TTC549 (cell line): ENCODE data around the gene DKK3.

Experiments used
- FAIRE-seq: peaks from 2 replicates; lab custom pipeline; 2012; peaks lifted over from hg19 to GRCh38; lab: Jason Lieb, UNC

Gene DKK3

GRCh38 chr11:12029738-12030363 lies 21.4 kb upstream of the DKK3 start:
- no peak for FAIRE-seq

DNA sequence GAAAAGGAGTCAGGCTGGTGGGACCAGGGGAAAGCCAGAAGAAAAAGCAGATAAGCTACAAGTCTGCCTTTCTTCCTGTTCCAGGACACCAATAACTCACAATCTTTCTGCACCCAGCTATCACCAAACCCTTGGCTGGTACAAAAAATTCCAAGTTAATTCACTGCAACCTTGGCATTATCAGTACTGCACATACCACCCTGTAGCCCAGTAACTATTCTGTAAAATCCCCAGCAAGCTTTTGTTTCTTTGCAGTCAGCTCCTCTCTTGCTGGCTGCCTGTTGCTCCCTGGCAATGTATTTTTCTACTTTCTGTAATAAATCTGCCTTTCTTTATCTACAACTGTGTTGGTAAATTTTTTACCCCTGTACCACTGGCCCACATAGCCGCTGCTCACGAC lies 20.7 kb upstream of the DKK3 start:
- FAIRE-seq: no peak

- no peak for FAIRE-seq
Measured at GRCh38 chr11:12028303-12028702, 19.9 kb upstream of the DKK3 start.

DNA sequence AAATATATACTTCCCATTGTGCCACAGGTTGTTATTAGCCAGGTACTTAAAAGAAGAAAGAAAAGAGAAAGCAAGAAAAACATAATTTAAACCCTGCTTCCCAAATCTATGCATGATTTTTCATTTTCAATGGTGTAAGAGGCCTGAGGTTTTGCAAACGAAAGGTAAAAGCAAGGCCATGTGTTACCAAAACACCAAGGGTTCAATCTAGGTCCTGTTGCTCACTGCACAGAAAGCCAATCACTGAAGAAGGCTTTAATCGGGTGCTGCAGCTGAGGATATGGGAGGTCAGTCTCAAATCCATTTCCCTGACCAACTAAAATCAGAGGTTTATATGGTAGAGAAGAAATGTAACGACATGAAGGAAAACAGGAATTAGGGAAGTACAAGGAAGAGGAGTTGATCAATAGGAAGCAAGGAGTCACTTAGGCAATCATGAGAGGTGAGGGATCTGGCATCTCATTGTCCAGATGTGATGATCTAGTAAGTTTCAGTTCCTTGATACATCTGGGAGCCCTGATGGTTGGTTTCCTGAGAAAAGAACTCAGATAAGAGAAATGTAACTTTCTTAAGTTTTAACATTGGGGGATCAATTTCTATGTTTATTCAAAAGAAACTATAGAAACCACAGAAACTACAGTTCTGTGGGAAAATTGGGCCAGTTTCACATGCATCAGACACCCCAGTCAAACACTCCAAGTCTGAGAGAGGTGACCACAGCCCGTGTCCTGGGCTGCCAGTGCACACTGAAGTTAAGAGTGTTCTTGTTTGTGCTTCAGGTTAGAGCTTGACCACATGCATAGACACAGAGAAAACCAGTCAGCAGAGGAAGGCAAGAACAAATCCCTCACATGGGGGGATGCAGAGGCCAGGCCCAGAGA lies 18.1 kb upstream of the DKK3 start:
- no peak for FAIRE-seq

GRCh38 chr11:12024254-12024926 lies 16.0 kb upstream of the DKK3 start:
- FAIRE-seq: no peak

DNA sequence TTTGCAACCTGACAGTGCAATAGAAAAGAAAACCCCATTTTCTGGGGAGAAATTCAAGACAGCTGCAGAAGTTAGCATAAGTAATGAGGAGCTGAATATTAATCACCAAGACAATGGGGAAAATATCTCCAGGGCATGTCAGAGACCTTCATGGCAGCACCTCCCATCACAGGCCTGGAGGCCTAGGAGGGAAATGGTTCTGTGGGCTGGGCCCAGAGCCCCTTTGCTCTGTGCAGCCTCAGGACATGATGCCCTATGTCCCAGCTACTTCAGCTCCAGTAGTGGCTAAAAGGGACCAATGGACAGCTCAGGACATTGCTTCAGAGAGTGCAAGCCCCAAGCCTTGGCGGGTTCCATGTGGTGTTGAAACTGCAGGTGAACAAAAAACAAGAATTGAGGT lies 14.6 kb upstream of the DKK3 start:
- FAIRE-seq: no peak

DNA sequence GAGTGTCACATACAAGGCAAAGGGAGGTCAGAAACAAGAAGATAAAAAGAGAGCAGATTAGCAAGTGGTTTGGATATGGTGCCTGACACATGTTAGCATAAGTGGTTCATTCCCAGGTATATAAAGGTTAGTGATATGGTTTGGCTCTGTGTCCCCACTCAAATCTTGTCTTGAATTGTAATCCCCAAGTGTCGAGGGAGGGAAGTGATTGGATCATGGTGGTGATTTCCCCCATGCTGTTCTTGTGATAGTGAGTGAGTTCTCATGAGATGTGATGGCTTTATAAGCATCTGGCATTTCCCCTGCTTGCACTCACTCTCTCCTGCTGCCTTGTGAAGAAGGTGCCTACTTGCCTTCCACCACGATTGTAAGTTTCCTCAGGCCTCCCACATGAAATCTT lies 12.1 kb upstream of the DKK3 start:
- no peak for FAIRE-seq

DNA sequence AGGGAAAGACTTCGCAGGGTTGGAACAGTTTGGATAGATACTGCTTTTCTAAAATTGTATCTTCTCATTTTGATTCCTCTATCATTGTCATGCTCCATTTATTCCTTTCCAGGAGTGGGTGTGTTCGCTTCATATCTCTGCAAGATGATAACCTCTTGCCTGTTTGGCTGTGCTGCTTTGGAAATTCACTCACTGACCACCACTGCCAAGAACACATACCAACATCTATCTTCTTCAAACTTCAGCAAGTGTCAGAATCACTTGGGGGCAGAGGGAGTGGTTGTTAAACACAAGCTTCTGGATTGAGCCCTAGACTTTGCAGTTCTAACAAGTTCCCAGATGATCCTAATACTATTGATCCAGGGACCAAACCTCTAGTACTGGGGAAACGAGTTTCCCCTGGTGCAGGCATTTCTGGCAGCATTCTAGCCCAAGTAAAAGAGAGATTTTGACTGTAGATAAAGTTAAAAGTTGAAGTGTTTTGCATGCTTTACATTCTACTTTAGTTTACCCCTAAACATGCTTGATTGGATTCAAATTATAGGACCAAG lies 11.5 kb upstream of the DKK3 start:
- no peak for FAIRE-seq

- FAIRE-seq: no peak
Measured at GRCh38 chr11:12019337-12019736, 10.9 kb upstream of the DKK3 start.

- no peak for FAIRE-seq
Measured at GRCh38 chr11:12017865-12018453, 9.5 kb upstream of the DKK3 start.

DNA sequence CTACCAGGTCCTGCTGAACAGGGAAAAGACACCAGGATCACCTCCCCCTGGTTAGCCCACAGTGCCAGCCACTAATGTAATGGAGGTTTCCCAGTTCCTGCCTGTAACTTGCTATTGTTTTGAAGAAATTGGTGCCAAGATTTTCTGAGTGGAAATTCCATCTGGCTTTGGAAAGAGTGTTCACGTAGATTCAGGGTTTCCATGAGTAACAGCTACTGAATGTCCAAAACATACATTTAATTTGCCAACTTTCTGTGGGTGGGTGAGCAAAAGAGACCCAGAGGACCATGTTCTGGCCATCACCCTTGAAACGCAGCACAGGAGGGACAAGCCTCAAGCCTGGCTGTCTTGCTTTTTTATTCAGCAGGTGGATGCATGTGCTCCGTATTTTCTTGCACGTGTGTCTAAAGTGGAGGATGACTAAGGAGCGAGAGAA lies 8.8 kb upstream of the DKK3 start:
- no peak for FAIRE-seq

GRCh38 chr11:12016246-12016645 lies 7.8 kb upstream of the DKK3 start:
- FAIRE-seq: no peak

GRCh38 chr11:12015486-12015885 lies 7.1 kb upstream of the DKK3 start:
- FAIRE-seq: no peak

- no peak for FAIRE-seq
Measured at GRCh38 chr11:12013781-12014180, 5.4 kb upstream of the DKK3 start.

DNA sequence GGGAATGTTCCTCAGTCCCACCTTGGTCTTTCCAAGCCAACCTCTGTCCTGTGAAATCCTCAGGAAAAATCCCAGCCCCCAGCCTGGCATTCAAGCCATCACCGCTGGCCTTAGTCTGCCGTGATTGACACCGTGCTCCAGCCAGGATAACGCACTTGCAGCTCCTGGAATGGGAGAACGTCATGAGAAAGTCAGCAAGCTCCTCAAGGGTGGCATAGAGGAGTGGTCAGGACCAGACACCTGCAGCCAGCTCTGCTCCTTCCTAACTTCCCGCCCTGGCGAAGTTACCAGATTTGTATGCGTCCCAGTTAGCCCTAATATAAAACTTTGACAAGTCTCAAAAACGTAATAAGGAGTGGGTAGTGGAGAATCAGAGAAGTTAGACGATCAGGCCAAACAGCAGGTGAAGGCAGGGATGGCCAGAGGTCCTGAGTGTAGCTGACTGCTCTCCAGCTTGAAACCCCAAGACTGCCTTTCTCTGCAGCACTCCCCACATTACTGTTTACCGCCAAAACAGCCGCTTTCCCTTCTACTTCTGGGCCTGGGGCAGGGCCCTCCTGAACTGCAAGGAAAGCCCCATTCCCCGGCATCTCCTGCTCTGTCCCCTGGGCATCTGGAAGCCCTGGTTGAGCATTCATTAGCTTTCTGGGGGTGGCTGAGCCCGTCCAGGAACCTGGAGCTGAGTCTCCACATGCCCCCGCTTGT lies 1.3 kb upstream of the DKK3 start:
- no peak for FAIRE-seq

- FAIRE-seq: no peak
Measured at GRCh38 chr11:12008790-12009616, 577 bp upstream of the DKK3 start.

DNA sequence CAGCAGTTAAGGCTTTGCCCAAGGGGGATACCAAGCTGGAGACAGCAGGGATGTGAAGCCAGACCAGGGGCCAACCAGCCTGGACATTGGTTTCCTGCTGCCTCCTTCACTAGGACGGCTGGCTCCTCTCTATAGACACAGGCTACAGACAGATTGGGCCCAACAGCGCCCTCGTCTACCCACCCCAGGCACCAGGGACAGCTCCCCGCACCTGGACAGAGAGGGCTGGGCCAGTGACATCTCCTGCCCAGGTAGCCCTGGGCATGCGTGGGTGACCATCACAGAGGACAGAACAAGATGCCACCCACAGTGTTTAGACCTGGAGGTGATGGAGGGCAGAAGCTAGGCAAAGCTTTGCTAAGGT lies 1.2 kb downstream of the DKK3 start:
- no peak for FAIRE-seq

GRCh38 chr11:12006552-12007229 lies 1.7 kb downstream of the DKK3 start:
- FAIRE-seq: no peak

DNA sequence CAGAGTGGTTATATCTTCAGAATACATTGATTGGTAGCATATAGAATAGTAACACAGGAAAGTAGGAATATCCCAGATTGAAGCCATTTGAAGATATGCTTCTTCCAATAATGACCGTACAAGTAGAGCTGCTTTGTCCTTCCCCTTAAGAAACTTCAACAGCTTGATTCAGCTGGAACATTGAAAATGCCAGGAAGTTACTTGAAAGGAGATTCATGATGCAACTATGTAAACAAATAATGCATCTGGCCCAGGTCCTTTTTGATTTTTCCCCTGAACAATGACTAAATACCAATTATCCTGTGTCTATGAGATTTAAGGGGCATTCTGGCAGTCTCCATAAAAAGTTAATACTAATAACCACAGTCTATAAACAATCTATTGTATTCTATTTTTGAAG lies 3.0 kb downstream of the DKK3 start:
- FAIRE-seq: no peak

DNA sequence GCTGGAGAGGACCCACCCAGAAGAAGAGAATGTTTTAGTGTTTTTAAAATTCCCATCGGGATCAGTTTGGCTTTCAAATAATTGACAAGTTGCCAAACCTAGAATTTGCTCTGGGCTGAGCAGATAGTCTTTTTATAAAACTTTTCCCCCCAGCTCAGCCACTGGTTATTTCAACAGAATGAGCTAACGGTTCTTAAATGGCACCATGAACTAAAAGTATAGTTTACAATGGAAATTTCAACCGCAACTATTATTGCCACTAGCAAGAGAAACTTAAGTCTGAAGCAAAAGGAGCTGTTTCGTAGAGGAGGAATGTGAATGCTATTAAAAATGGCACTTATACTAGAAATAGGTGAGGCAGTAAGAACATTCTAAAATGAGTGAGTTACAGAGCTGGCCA lies 3.4 kb downstream of the DKK3 start:
- no peak for FAIRE-seq

- FAIRE-seq: no peak
Measured at GRCh38 chr11:12003815-12004214, 4.6 kb downstream of the DKK3 start.
